Brain microvascular endothelial cell (primary cell): Measurements from ENCODE around the gene NUMBL.

ENCODE experiments used
- DNase-seq: peaks from one replicate; pipeline ENCODE4 v3.0.0-alpha.2; 2020
- H3K27ac ChIP-seq: fragments of 250-450 bp; sonication (Bioruptor Pico); 2 replicates; pipeline ENCODE4 v1.5.1; 2020; ENCODE audit warnings: mild to moderate bottlenecking, moderate library complexity
- H3K27me3 ChIP-seq: fragments of 250-450 bp; sonication (Bioruptor Pico); replicated peaks from 2 replicates; pipeline ENCODE4 v1.5.1; 2020; ENCODE audit warnings: mild to moderate bottlenecking
- H3K36me3 ChIP-seq: fragments of 250-450 bp; sonication (Bioruptor Pico); replicated peaks from 2 replicates; pipeline ENCODE4 v1.5.1; 2020; ENCODE audit warnings: mild to moderate bottlenecking
- H3K4me3 ChIP-seq: 2 replicates; pipeline ENCODE4 v1.5.1; 2011; ENCODE audit warnings: low read depth, mild to moderate bottlenecking, control low read depth, low read length, moderate library complexity
- in situ Hi-C: cut with HindIII; loops from 2 replicates; pipeline ENCODE4 v1.10.0; 2017; ENCODE audit warnings: low sequenced_read_pairs, low pct_ligation_motif_present
- TF ChIP-seq, protein P1 (sequence below): IDR thresholded peaks from 2 replicates; pipeline ENCODE4 v1.5.1; 2011; ENCODE audit warnings: low read depth, mild to moderate bottlenecking, moderate library complexity, low read length, control low read depth, inconsistent platforms; ENCODE audit errors: missing control alignments

NUMBL gene

DNA sequence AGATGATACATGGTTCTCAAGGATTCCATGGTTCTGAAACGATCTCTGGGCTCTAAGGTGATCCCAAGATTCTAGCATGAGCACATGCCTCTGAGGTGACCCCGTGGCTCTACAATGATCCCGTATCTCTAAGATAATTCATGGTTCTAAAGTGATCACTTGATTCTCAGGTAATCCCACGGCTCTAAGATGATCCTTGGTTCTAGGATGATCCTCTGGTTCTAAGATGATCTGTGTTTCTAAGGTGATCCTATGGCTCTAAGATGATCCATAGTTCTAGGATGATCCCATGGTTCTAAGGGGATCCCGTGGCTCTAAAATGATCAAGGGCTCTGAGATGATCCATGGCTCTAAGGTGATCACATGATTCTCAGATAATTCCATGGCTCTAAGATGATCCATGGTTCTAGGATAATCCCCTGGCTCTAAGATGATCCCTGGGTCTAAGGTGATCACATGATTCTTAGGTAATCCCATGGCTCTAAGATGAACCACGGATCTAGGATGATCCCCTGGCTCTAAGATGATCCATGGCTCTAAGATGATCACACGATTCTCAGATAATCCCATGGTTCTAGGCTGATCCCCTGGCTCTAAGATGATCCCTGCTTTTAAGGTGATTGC, 21.3 kb downstream of the NUMBL start:
- in situ Hi-C loops, result no loop called here
- Histone ChIP-seq H3K27ac (no peak overlapping the region), H3K27me3 (no peaks in the 10 kb centered on the region), H3K36me3 (peaks cover 66% of the 10 kb centered on the region), H3K4me3 (no peak overlapping the region)
- TF ChIP-seq, protein P1, sequence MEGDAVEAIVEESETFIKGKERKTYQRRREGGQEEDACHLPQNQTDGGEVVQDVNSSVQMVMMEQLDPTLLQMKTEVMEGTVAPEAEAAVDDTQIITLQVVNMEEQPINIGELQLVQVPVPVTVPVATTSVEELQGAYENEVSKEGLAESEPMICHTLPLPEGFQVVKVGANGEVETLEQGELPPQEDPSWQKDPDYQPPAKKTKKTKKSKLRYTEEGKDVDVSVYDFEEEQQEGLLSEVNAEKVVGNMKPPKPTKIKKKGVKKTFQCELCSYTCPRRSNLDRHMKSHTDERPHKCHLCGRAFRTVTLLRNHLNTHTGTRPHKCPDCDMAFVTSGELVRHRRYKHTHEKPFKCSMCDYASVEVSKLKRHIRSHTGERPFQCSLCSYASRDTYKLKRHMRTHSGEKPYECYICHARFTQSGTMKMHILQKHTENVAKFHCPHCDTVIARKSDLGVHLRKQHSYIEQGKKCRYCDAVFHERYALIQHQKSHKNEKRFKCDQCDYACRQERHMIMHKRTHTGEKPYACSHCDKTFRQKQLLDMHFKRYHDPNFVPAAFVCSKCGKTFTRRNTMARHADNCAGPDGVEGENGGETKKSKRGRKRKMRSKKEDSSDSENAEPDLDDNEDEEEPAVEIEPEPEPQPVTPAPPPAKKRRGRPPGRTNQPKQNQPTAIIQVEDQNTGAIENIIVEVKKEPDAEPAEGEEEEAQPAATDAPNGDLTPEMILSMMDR, result no peak
- DNase-seq, result no peak

DNA sequence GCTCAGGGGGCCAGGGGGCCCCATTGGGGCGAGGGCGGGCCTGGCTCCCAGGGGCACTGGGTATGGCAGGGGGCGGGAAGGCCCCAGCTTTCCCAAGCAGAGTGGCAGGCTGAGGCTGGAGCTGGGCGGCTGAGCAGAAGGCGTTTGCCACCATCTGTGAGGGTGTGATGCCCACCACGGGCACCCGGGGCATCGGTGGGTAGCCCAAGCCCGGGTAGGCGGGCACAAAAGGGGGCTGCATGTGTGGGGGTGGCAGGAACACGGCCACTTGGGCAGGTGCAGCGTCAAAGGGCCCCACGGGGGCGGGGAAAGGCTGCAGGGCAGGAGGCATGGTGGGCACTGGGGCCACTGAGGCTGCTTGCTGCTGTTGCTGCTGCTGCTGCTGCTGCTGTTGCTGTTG, 22.8 kb downstream of the NUMBL start:
- H3K27me3 ChIP-seq, result no peaks in the 10 kb centered on the region
- no peak overlapping the region for H3K27ac ChIP-seq
- TF ChIP-seq, protein P1, result no peak
- no peak for DNase-seq
- H3K36me3 ChIP-seq, result peaks cover 57% of the 10 kb centered on the region
- in situ Hi-C loops, result no loop called here
- no peak overlapping the region for H3K4me3 ChIP-seq

DNA sequence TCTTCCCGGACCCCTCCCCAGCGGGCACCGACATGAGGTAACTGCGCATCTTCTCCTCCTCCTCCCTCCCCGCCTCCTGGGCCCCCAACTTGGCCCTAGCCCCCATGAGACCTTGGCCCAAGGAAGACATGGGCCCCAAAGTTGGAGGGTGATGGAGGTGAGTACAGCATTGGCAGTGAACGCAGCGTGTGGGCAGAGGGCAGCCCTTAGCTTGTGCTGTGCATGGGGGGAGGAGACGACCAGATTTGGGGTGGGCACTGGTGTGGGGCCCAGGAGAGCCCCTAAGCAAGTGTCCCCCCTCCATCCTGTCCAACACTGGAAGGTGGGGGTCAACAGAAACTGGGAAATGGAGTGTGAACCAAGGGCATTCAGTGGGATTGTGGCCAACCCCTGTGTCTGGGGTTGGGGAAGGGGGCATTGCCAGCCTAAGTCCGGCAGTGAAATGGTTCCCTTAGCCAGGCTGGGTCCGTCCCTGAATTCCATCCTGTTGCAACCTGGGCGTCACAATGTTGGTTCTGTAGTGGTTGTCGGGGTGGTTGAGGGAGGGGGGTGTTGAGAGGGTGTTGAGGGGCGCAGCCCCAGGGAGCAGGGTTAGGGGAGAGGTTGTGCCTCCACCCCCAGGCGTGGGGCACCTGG, 23.5 kb downstream of the NUMBL start:
- TF ChIP-seq, protein P1, result no peak
- peaks cover 50% of the 10 kb centered on the region for H3K36me3 ChIP-seq
- in situ Hi-C loops, result no loop called here
- no peak overlapping the region for H3K4me3 ChIP-seq
- H3K27ac ChIP-seq, result no peak overlapping the region
- H3K27me3 ChIP-seq, result no peaks in the 10 kb centered on the region
- DNase-seq, result no peak

DNA sequence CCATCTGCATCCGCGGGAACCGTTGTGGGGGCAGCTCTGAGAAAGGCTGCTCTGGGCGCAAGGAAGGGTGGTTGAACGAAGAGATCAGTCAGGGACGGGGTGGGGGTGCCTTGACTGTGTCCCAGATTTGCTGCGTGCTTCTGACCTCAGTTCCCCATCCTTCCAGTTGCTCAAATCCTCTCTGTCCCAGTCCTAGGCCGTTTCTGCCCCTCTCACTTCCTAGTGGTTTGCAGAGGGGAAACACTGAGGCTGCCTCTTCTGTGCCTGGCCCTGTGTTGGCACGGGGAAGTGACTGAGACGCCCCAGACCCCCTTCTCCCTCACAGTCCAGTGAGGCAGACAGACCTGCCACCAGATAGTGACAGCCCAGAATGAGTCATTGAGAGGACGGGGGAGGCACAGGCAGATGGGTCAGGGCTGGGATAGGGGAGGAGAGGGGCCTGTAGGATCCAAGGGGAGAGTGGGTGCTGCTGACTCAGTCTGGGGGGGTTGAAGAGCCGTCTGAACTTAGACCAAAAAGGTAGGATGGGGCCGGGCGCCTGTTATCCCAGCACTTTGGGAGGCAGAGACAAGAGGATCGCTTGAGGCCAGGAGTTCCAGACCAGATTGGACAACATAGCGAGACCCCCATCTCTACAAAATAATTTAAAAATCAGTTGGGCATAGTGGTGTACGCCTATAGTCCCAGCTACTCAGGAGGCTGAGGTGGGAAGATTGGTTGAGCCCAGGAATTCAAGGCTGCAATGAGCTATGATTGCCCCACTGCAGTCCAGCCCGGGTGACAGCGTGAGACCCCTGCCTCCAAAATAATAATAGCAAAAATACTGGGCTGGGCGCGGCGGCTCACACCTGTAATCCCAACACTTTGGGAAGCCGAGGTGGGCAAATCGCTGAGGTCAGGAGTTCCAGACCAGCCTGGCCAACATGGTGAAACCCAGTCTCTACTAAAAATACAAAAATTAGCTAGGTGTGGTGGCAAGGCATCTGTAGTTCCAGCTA, 26.5 kb downstream of the NUMBL start:
- peak; percentile 21 for DNase-seq
- Histone ChIP-seq H3K27ac (no peak overlapping the region), H3K27me3 (no peaks in the 10 kb centered on the region), H3K4me3 (peak overlapping the region; percentile 58), H3K36me3 (peaks cover 24% of the 10 kb centered on the region)
- in situ Hi-C loops, result no loop called here
- TF ChIP-seq, protein P1, result no peak

DNA sequence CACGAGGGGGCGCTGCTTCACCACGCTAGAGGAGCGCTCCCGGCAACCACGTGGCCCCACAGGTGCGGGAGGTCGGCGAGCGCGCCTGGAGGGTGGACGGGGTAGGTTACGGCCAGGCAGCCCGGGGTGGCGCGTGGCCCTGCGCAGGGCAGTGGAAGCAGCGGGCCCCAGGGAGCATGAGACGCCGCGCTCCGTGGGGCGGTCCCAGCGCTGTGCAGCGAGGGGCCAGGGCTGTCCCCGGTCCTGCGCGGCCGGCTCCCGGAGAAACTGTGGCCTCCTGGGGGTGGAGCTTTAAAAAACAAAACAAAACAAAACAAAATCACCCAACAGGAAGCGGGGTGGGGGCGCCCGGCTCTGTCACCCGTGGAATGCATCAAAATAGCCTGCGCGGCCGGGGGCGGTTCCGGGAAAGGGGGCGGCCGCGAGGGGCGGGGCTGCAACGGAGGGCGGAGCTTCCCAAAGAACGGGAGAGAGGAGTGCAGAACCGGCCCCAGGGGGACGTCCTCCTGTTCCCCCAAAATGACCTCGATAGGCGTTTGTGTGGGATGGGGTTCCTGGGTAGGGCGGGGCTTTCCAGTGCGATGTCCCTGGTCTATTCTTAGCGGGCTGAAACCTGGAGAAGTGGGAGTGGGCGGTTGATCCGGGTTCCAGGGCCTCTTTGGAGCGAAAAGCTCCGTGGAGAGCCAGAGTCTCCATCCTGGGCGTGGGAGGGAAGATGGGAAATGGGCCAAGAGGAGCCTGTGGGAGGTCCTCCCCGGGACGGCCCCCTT, 27.3 kb downstream of the NUMBL start:
- in situ Hi-C loops, result no loop called here

More for the DNA sequence above, 27.3 kb downstream of the NUMBL start:
- peak overlapping the region; percentile 58 for H3K4me3 ChIP-seq
- DNase-seq, result peak; percentile 75
- H3K27ac ChIP-seq, result peak overlapping the region; percentile 1
- no peaks in the 10 kb centered on the region for H3K27me3 ChIP-seq
- peaks cover 15% of the 10 kb centered on the region for H3K36me3 ChIP-seq
- TF ChIP-seq, protein P1, result no peak
